DOHH2 (cell line): Measurements from ENCODE around the gene UBA5.
"Not testable (repeated sequence)": the region's sequence is repeated elsewhere in the genome, so short reads cannot be mapped to it uniquely, and the experiment has no call there.

Source experiments
- H3F3A ChIP-seq: fragments of 200-600 bp; sonication (generic), shearing (Covaris generic); 2 replicates; pipeline ENCODE4 v1.6.0; 2016; ENCODE audit warnings: antibody characterized with exemption, mild to moderate bottlenecking; ENCODE audit not compliant: control insufficient read depth, insufficient read depth
- H3K27ac ChIP-seq: fragments of 200-600 bp; sonication (generic); 2 replicates; pipeline ENCODE4 v1.5.1; 2014; ENCODE audit warnings: low read depth, mild to moderate bottlenecking, low read length, moderate library complexity
- H3K27me3 ChIP-seq: fragments of 200-600 bp; sonication (generic); 2 replicates; pipeline ENCODE4 v1.6.1; 2014; ENCODE audit warnings: mild to moderate bottlenecking, low read length, mixed read lengths; ENCODE audit not compliant: control insufficient read depth
- H3K36me3 ChIP-seq: fragments of 200-600 bp; sonication (generic); 2 replicates; pipeline ENCODE4 v1.6.1; 2014; ENCODE audit warnings: mild to moderate bottlenecking, low read length, moderate library complexity, mixed read lengths; ENCODE audit not compliant: control insufficient read depth
- H3K4me1 ChIP-seq: fragments of 200-600 bp; sonication (generic); 2 replicates; pipeline ENCODE4 v1.6.1; 2014; ENCODE audit warnings: mild to moderate bottlenecking, low read length, mixed read lengths; ENCODE audit not compliant: control insufficient read depth
- H3K4me2 ChIP-seq: fragments of 200-600 bp; sonication (generic); 2 replicates; pipeline ENCODE4 v1.6.0; 2014; ENCODE audit warnings: mild to moderate bottlenecking, low read length, moderate library complexity
- H3K4me3 ChIP-seq: fragments of 200-600 bp; sonication (generic); 2 replicates; pipeline ENCODE4 v1.5.1; 2014; ENCODE audit warnings: mild to moderate bottlenecking, low read length, mixed read lengths
- H3K79me2 ChIP-seq: fragments of 200-600 bp; sonication (generic); 2 replicates; pipeline ENCODE4 v1.6.1; 2014; ENCODE audit warnings: mild to moderate bottlenecking, low read length, mixed read lengths; ENCODE audit not compliant: control insufficient read depth
- H3K9me2 ChIP-seq: fragments of 200-600 bp; sonication (generic); replicated peaks from 2 replicates; pipeline ENCODE4 v1.6.1; 2014; ENCODE audit warnings: mild to moderate bottlenecking, low read length, mixed read lengths; ENCODE audit not compliant: control insufficient read depth
- H3K9me3 ChIP-seq: fragments of 200-600 bp; sonication (generic); 2 replicates; pipeline ENCODE4 v1.6.1; 2014; ENCODE audit warnings: antibody characterized with exemption, low read length, mixed read lengths; ENCODE audit not compliant: control insufficient read depth, insufficient read depth
- H4K20me1 ChIP-seq: fragments of 200-600 bp; sonication (generic); 2 replicates; pipeline ENCODE4 v1.6.0; 2014; ENCODE audit warnings: low read depth, mild to moderate bottlenecking, antibody characterized with exemption, low read length, moderate library complexity; ENCODE audit not compliant: control insufficient read depth, insufficient read depth
- EZH2phosphoT487 ChIP-seq: fragments of 200-600 bp; sonication (generic); IDR thresholded peaks from 2 replicates; pipeline ENCODE4 v1.6.1; 2017; ENCODE audit warnings: borderline replicate concordance, mild to moderate bottlenecking, antibody characterized with exemption, low read length, moderate library complexity, mixed read lengths
- TF ChIP-seq, protein P1 (sequence below): fragments of 200-600 bp; sonication (generic); IDR thresholded peaks from one replicate; pipeline ENCODE4 v1.5.1; 2014; ENCODE audit warnings: antibody characterized with exemption, mild to moderate bottlenecking, low read depth, low read length; ENCODE audit not compliant: poor library complexity, severe bottlenecking

The UBA5 gene

DNA sequence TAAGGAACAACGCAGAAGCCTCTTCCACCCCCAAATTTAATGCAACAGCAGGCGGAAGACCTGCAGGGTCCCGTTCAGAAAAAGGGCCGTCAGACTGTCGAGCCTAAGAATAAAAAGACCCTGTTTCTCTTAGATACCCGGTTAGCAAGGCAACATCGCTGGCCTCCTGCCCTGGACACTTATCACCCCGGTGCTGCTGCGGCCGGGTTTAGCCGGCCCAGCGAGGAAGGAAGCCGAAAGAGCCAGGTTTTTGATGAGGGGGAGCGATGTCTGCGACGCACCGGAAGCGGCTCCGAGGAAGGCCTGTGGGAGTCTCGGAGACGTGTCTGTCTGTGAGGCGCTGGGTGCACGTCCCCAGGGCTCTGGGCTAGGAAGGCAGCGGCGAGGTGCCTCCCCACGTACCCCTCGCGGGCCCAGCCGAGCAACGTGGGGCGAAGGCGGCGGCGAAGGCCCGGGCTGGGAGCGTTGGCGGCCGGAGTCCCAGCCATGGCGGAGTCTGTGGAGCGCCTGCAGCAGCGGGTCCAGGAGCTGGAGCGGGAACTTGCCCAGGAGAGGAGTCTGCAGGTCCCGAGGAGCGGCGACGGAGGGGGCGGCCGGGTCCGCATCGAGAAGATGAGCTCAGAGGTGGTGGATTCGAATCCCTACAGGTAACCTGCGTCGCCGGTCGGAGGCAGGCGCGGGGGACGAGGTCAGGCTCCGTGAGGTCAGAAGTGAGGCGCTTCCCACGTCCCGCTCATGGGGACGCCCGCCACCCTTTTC is at the start of gene UBA5:
Gene UBA5 (plus strand): TSS at position 278 of the 759 bp plus-strand sequence. CDS start 209 bp downstream, at position 487.
- TF ChIP-seq, protein P1, sequence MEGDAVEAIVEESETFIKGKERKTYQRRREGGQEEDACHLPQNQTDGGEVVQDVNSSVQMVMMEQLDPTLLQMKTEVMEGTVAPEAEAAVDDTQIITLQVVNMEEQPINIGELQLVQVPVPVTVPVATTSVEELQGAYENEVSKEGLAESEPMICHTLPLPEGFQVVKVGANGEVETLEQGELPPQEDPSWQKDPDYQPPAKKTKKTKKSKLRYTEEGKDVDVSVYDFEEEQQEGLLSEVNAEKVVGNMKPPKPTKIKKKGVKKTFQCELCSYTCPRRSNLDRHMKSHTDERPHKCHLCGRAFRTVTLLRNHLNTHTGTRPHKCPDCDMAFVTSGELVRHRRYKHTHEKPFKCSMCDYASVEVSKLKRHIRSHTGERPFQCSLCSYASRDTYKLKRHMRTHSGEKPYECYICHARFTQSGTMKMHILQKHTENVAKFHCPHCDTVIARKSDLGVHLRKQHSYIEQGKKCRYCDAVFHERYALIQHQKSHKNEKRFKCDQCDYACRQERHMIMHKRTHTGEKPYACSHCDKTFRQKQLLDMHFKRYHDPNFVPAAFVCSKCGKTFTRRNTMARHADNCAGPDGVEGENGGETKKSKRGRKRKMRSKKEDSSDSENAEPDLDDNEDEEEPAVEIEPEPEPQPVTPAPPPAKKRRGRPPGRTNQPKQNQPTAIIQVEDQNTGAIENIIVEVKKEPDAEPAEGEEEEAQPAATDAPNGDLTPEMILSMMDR, result no peak
- no peak for TF ChIP-seq EZH2phosphoT487
- Histone ChIP-seq H3K27me3 (no peaks in the 10 kb centered on the region), H3K36me3 (peaks cover 14% of the 10 kb centered on the region), H3K79me2 (peaks cover 86% of the 10 kb centered on the region), H4K20me1 (no peaks in the 10 kb centered on the region), H3F3A (no peaks in the 10 kb centered on the region), H3K9me3 (no peaks in the 10 kb centered on the region), H3K4me3 (peak within 1 kb of the TSS; percentile 86), H3K27ac (peak within 1 kb of the TSS; percentile 36), H3K4me2 (peak within 1 kb of the TSS; percentile 73), H3K4me1 (peaks cover 31% of the 10 kb centered on the region), H3K9me2 (no peaks in the 10 kb centered on the region)

DNA sequence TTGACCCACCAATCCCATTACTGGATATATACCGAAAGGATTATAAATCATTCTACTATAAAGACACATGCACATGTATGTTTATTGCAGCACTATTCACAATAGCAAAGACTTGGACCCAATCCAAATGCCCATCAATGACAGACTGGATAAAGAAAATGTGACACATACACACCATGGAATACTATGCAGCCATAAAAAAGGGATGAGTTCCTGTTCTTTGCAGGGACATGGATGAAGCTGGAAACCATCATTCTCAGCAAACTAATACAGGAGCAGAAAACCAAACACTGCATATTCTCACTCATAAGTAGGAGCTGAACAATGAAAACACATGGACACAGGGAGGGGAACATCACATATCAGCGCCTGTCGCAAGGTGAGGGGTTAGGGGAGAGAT is 44.8 kb upstream of the UBA5 start:
- not testable (repeated sequence) for H3F3A ChIP-seq, H3K27ac ChIP-seq, H3K36me3 ChIP-seq, H3K4me2 ChIP-seq, H3K79me2 ChIP-seq, H4K20me1 ChIP-seq, H3K9me3 ChIP-seq, H3K4me1 ChIP-seq, H3K27me3 ChIP-seq, H3K9me2 ChIP-seq, H3K4me3 ChIP-seq

DNA sequence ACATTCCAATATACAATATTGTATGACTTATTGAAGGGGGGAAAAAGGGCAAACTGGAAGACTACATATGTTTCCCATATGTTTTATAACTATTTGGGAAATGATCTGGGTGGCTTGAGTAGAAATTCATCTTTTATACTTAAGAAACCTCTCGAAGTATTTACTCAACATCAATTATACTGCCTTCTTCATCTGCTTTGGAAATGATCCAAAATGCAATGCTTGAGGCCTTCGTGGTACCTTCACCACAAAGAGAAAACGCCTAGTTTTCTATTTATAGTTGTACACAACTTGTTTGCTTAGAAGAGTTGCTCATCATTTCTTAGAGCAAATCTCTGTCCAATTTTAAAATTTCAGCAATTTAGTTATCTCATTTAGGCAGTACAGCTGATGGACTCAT is 44.2 kb upstream of the UBA5 start:
- H3K4me2 ChIP-seq, result no peak overlapping the region
- H3K9me3 ChIP-seq, result no peaks in the 10 kb centered on the region
- no peaks in the 10 kb centered on the region for H4K20me1 ChIP-seq
- H3K27me3 ChIP-seq, result no peaks in the 10 kb centered on the region
- no peaks in the 10 kb centered on the region for H3F3A ChIP-seq
- no peaks in the 10 kb centered on the region for H3K4me1 ChIP-seq
- H3K79me2 ChIP-seq, result no peaks in the 10 kb centered on the region
- TF ChIP-seq EZH2phosphoT487, result no peak
- TF ChIP-seq, protein P1, result no peak
- peaks cover 10% of the 10 kb centered on the region for H3K36me3 ChIP-seq
- no peaks in the 10 kb centered on the region for H3K9me2 ChIP-seq
- H3K27ac ChIP-seq, result no peak overlapping the region
- no peak overlapping the region for H3K4me3 ChIP-seq

DNA sequence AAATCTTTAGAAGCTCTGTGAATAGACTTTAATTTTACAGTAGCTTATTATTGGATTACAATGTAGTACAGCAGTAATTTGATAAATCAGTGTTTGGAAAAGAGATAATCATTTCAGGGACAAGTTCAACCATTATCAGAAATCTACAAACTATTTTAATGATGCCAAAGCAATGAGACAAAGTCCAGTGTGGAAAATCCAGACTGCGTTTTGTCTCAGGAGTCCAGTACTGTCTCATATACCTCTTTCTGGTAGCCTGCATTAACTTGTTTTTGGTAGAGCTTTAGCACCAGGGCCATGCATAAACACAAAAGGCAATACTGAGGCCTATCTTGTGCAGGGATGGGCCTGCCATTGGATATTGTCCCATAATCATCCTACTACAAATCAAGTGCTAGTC is 43.3 kb upstream of the UBA5 start:
- Histone ChIP-seq H3K4me1 (peaks cover under 1% of the 10 kb centered on the region; the same call in 1 of the 2 replicates), H3K36me3 (peaks cover 12% of the 10 kb centered on the region), H3K79me2 (no peaks in the 10 kb centered on the region), H3K27ac (no peak overlapping the region), H3K9me3 (no peaks in the 10 kb centered on the region), H4K20me1 (no peaks in the 10 kb centered on the region), H3K4me2 (no peak overlapping the region), H3K9me2 (no peaks in the 10 kb centered on the region), H3K27me3 (no peaks in the 10 kb centered on the region), H3F3A (no peaks in the 10 kb centered on the region), H3K4me3 (no peak overlapping the region)
- no peak for TF ChIP-seq EZH2phosphoT487
- TF ChIP-seq, protein P1, result no peak
